ENCODE results near the gene UBA1. TPM values are rescaled to one million over a fixed set of nuclear protein-coding genes. Genes with fewer than 3 reads are reported as not detected.

Gene UBA1
- total and polyA plus RNA-seq, 2 of the 8 experiments (the other 6 are each of a cell fraction or from before 2014, with no cell fraction given) = 313 to 458 TPM

GRCh38 chrX:47177079-47177478, 16.6 kb upstream of the UBA1 start:
- Histone ChIP-seq H2AFZ (ENCODE audit: low read length) (no peak overlapping the region), H3K79me1 (ENCODE audit: low read depth, low read length) (no peaks in the 10 kb centered on the region), H3K27ac (ENCODE audit: low read depth, low read length) (no peak overlapping the region), H4K8ac (ENCODE audit: extremely low read depth, insufficient read depth, low read length) (no peak overlapping the region), H3K18ac (ENCODE audit: extremely low read depth, low read length) (no peak overlapping the region), H3K4me2 (ENCODE audit: insufficient read depth in 1 of 2, low read depth in 2 of 2, low read length in 2 of 2) (no peak overlapping the region), H3K79me2 (ENCODE audit: control insufficient read depth in 1 of 2, insufficient read depth in 2 of 2, low read length in 2 of 2) (no peaks in the 10 kb centered on the region), H2BK5ac (ENCODE audit: low read depth, low read length) (no peak overlapping the region), H2BK12ac (ENCODE audit: low read depth, low read length) (no peak overlapping the region), H3K27me3 (replicated peaks in 1 of 4; ENCODE audit: control insufficient read depth in 3 of 4, extremely low read depth in 1 of 4, insufficient read depth in 3 of 4, low read length in 3 of 4) (no peaks in the 10 kb centered on the region), H2AK5ac (ENCODE audit: low read depth, low read length) (no peak overlapping the region), H4K20me1 (replicated peaks in 1 of 2; ENCODE audit: control insufficient read depth in 1 of 2, insufficient read depth in 2 of 2, low read length in 2 of 2) (peaks cover 0 to 3% of the 10 kb centered on the region in 2 experiments), H3K36me3 (ENCODE audit: control insufficient read depth in 2 of 4, insufficient read depth in 4 of 4, low read length in 3 of 4) (peaks cover 4 to 51% (median 29%) of the 10 kb centered on the region in 4 experiments; a peak in 7 of 8 replicates), H3K56ac (replicated peaks; ENCODE audit: insufficient read length, low read depth, low read length) (no peak overlapping the region), H2BK20ac (ENCODE audit: low read length) (no peak overlapping the region), H3K23me2 (ENCODE audit: low read depth, low read length) (no peaks in the 10 kb centered on the region), H2BK120ac (replicated peaks; ENCODE audit: low read depth, low read length) (no peak overlapping the region), H3K9ac (replicated peaks in 1 of 4; ENCODE audit: extremely low read depth in 1 of 4, low read depth in 3 of 4, low read length in 3 of 4) (no peak overlapping the region), H3K4me1 (replicated peaks in 1 of 4; ENCODE audit: control insufficient read depth in 3 of 4, insufficient read depth in 4 of 4, low read length in 3 of 4) (no peaks in the 10 kb centered on the region), H2BK15ac (ENCODE audit: low read length) (no peak overlapping the region), H4K91ac (replicated peaks; ENCODE audit: insufficient read length, low read length) (no peak overlapping the region), H3K23ac (ENCODE audit: insufficient read length) (no peak overlapping the region), H3K4me3 (ENCODE audit: extremely low read depth in 1 of 4, insufficient read depth in 2 of 4, low read depth in 3 of 4, low read length in 4 of 4) (no peak overlapping the region), H3K9me3 (ENCODE audit: insufficient read depth in 2 of 2, low read depth in 1 of 2, low read length in 1 of 2) (no peaks in the 10 kb centered on the region), H4K5ac (ENCODE audit: insufficient read length, low read depth, low read length) (no peak overlapping the region), H3K14ac (ENCODE audit: insufficient read length) (no peak overlapping the region), H3K4ac (replicated peaks; ENCODE audit: insufficient read length, low read depth, low read length) (no peak overlapping the region)
- DNase-seq (ENCODE audit: low read depth in 1 of 2, low spot score in 2 of 2) (no peak), FAIRE-seq (no peak)
- no peak for TF ChIP-seq ATF3 (IDR thresholded peaks at IDR 0.05; ENCODE audit: insufficient read depth, low read depth, low read length)
- no peak for TF ChIP-seq EP300 (IDR thresholded peaks at IDR 0.05; ENCODE audit: borderline replicate concordance in 1 of 2, low read depth in 2 of 2, low read length in 2 of 2)
- POLR2A ChIA-PET (ENCODE audit: partially characterized antibody) = interaction anchor here (1.3 to 1.4 kb wide), 2 partner anchors 12 to 26 kb away, joined by 3 to 6 read pairs; no protein-coding TSS in a partner anchor
- CTCF ChIA-PET (ENCODE audit: partially characterized antibody) = no interaction called here
- 88% methylated on average over 1 of the region's 2 CpGs; no CpG with 5 or more reads in 1 of the 2 experiments for WGBS, 2 experiments (ENCODE audit: extremely low coverage in 1 of 2, insufficient coverage in 1 of 2, insufficient read length in 1 of 2, insufficient replicate concordance in 2 of 2, low coverage in 1 of 2, low lambda C conversion rate in 2 of 2, missing lambda C conversion rate in 1 of 2)

Measured in H1 (cell line).